AG08396 (cell line): ENCODE data around the gene ESR2.
"Not testable (repeated sequence)": the region's sequence is repeated elsewhere in the genome, so short reads cannot be mapped to it uniquely, and the experiment has no call there.

Experiments used
- DNase-seq: peaks from one replicate; pipeline ENCODE4 v3.0.0; 2012; ENCODE audit warnings: low spot score, mixed read lengths

Gene ESR2

DNA sequence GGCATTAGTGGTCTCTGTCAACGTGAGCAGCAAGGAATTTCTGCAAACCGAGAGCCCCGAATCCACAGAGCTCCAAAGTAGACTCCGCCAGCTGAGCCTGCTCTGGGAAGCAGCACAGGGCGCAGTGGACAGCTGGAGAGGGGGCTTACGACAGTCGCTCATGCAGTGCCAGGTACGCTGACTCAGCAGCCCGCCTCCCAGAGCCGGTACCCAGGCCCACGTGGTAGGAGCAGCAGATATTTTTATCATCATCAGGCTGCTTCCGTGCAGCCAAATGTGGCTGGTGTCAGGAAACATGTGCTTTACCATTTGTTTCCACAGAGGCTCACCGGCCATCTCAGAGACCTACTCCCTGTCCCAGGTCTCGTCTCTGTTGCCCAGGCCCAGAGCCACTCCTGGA is 73.7 kb downstream of the ESR2 start:
- DNase-seq, result no peak

GRCh38 chr14:64220056-64220455 is 74.1 kb downstream of the ESR2 start:
- no peak for DNase-seq

DNA sequence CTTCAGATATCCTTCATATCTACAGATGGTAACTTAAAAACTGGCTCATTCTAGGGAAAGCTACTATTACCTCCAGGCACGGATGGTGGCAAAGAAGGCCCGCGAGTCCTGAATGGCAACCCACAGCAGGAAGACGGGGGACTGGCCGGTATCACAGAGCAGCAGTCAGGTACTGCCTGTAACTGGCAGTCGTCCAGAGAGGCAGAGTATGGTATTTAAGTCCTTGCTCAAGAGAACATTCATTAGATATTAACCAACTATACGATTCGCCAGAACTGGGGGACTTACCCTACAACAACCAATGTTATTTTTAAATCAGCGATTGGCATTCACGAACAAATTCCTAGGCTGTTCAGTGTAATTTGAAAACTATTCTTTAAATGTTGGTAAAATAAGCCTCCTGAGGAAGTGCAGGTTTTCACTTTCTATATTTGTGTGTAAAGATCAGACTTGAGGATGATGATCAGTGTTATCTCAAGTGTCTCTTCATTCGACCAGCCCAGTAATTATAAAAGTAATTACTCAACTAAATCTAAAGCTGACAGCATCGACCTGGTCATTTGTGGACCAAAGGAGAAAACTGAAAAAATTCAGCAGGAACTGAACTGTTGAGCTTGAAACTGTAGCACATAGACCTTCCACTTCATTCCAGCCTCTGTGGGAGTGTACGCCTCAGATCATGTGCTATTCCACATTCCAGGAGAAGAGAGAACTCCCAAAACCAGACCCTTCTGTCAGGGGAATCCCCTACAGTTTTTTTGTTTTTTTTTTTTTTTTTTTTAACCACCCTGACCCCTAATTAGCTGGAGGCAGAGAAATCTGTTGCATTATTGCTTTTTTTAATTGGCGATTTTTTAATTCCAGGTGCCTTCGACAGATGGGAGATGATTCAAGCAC is 75.6 kb downstream of the ESR2 start:
- no peak for DNase-seq

DNA sequence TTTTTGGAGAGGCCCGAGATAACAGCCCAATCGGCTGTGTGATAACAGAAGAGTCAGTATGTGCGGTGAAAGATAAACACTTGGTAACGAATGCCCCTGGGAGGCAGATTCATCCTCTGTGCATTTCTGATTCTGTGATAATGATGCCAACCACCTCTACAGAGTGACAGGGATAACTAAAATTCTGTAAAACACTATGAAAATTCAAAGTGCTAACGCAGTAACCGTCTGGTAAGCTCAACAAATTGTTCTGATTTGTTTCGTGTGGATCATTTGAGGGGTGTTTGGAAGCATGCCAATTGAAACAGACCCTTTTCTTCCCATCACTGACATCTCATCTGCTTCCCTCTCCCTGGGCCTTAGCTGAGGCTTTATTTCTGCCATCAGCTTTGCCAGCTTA is 76.3 kb downstream of the ESR2 start:
- no peak for DNase-seq

DNA sequence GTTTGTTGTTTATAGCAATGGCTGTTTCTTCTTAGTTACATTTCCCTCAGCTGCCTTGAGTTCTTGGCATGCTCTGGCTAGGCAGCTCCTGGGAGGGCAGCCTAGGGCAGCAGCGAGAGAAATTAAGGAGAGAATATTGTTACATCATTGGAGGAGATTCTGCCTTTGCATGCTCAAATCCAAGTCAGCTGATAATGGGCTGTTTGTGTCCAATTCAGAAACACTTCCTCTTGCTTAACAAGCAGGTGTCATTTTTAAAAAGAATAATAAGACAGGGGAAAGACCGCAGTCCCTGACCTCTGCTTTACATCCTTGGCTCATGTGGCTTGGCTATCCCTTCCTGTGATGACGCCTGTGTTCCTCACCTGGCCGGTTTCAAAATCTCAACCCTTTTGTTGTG is 76.9 kb downstream of the ESR2 start:
- DNase-seq, result no peak

DNA sequence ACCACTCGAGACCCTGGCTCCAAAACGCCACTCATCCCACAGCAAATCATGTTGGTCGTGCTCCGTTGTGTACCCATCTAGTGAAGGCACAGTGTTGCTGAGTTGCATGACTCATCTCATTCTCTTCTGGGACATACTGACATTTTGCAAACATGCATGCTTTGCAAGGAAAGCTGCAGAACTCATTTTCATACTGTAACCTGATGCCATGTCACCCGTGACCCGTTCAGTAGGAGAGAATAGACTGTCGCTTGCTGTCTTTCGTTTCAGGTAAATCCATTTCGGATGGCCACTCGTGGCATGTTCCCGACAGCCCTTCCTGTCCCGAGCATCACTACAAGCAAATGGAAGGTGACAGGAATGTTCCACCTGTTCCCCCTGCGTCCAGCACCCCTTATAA is 78.2 kb downstream of the ESR2 start:
- no peak for DNase-seq

DNA sequence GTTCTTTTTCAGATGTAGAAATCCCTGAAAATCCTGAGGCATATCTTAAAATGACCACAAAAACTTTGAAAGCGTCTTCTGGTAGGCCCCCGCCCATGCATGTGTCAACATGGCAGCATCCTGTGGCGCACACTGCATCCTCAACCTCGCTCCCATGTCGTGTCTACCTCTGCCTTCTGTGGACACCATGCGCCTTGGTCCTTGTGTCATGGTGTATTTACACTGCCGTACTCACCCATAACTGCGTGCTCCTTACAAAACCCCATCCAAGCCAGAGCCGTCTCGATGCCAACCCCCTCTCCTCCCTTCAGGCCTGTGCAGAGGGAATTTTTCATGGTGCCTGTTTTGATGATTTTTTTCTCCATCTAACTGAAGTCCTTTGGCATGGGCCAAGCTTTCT is 78.9 kb downstream of the ESR2 start:
- no peak for DNase-seq

DNA sequence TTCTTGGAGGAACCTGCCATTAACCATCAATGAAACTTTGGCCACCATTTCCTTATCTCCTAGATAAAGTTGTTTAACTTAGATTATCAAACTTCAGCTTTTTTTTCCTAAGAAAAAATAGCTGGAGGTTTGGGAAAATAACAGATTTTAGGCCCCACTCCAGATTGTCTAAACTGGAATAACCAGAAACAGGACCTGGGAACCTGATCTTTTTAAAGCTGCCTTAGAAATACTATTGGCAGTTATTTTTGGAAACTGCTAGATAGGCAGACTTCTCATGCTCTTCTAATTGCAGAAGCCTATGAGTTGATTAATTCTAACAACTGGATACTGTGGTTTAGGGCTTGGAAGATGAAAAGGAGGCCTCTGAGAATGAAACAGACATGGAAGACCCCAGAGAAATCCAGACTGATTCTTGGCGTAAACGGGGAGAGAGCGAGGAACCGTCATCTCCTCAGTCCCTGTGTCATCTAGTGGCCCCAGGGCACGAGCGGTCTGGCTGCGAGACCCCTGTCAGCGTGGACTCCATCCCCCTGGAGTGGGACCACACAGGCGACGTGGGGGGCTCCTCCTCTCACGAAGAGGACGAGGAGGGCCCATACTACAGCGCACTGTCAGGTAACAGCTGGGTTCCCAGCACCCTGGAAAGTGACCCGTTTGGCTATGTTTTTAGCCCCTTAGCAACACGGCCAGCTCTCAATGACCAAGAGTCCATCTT is 80.2 kb downstream of the ESR2 start:
- DNase-seq, result no peak

DNA sequence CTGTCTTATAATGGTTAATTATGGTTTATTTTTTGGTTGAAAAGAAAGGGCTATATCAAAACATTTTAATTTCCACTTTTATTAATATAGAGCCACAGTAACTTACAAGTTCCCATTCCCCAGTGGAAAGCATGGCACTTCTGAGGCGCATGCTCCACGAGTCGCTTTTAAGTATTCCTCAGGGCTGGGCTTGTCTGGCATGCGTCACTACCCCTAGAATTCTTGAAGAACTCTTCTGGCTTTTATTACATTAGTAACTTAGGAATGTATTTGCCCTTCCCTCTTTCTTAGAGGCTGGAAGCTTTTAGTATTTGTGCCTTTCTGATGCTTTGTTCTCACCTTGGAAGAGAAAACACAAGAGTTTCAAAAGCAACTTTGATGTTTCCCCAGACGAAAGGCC is 81.1 kb downstream of the ESR2 start:
- no peak for DNase-seq

- no peak for DNase-seq
These were observed 81.5 kb downstream of the ESR2 start for GRCh38 chr14:64212666-64213065.

GRCh38 chr14:64210912-64211311 is 83.3 kb downstream of the ESR2 start:
- not testable (repeated sequence) for DNase-seq

GRCh38 chr14:64210216-64210615 is 84.0 kb downstream of the ESR2 start:
- DNase-seq, result no peak

DNA sequence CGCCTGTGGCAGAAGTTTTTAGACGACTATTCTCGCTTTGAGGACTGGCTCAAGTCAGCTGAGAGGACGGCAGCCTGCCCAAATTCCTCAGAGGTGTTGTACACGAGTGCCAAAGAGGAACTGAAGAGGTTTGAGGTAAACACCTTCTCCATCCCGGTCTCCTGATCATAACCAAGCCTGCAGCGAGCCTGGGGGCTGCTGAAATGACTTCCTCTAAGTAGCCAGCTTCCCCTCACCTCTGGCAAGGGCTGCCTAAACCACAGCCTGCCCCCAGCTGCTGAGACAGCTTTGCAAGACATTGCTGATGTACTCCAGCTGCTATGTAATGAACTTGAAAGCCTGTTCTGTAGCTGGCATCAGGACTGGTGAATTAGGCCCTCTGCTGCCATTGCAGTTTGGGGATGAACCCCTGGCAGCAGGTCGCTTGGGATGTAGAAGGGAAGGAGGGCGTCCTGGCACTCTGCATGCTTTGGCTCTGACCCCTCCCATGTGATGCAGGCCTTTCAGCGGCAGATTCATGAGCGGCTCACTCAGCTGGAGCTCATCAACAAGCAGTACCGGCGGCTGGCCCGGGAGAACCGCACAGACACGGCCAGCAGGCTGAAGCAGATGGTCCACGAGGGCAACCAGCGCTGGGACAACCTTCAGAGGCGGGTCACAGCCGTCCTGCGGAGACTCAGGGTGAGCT is 84.6 kb downstream of the ESR2 start:
- peak; percentile 60 for DNase-seq

- no peak for DNase-seq
These were observed 85.2 kb downstream of the ESR2 start for GRCh38 chr14:64208981-64209380.

DNA sequence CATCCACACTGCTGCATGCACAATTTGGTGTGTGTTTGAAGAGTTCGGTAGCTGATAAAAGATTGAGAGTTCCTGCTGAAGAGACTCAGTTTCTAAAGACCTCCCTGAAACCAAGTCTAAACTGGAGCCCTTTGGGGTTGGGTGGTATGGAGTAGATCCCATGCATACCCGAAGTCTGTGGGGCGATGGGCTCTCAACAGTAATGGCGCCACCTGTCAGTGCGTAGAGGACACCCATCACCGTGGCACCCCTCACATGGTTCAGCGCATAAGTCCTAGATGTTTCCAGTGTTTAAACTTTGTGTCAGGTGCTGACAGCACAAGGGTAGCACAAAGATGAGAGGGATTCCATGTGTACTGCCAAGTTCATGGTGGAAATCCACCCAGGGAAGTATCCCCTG is 85.9 kb downstream of the ESR2 start:
- no peak for DNase-seq

- no peak for DNase-seq
These were observed 90.7 kb downstream of the ESR2 start for GRCh38 chr14:64203366-64204006.

DNA sequence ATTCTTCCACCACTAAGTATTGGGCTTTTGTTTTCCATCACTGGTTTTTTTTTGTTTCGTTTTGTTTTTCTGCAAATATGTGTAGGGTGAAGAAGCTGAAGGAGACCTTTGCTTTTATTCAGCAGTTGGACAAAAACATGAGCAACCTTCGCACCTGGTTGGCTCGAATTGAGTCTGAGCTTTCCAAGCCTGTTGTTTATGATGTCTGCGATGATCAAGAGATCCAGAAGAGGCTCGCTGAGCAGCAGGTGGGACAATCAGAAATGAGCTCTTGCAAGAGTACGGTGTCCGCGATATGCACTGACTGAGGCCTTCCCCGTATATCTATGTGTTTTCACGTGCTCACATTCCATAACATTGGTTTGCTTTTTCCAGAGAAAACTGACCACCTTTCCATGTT is 91.5 kb downstream of the ESR2 start:
- no peak for DNase-seq

DNA sequence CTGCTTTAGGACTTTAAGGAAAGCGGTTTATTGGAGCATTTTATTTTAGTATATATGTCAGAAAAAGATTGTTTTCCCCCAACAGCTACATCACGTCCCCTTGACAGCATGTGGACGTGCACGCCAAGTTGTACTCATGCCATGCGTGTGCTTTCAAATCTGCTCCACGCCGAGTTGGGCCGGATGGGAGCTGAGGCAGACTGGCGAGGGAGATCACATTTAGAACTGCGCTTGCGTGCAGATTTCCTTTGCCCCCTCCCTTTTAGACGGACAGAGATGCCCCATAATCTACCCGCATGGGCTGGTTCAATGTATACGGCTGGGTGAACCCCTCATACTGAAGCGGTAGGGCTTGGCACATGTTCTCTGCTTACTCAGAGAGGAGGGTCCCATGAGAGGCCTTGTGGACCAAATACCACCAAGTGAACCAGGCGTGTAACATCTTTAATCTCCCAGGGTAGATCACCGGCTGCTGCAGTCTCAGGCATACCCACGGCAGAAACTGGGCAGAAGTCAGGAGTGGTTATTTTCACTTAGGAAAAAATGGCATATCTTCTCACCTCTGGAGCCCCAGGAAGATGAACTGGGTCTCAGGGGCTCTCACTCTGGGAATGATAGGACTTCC is 92.1 kb downstream of the ESR2 start:
- DNase-seq, result no peak

DNA sequence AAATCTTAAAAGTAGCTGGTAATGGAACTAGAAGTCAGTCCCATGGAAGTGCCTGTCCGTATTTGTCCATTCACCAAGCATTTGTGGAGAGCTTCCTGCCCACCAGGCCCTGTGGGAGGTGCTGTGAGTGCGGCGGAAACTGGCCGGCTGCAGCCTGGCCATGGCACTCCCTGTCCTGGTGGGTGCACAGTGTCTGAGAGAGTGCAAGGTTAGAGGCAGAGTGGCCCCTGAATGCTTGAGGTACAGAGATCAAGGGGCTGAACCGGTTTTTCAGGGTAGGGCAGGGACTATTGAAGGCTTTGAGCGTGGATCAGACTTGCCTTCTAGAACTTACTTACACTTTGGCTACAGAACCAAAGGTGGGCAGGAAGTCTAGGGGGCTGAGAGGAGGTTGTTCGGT is 92.9 kb downstream of the ESR2 start:
- DNase-seq, result no peak

- no peak for DNase-seq
These were observed 94.0 kb downstream of the ESR2 start for GRCh38 chr14:64200170-64200569.

GRCh38 chr14:64198486-64198885 is 95.7 kb downstream of the ESR2 start:
- no peak for DNase-seq

- no peak for DNase-seq
These were observed 96.2 kb downstream of the ESR2 start for GRCh38 chr14:64197996-64198395.
